ENCODE measurements around the gene MARCHF4. TPM values are rescaled to one million over a fixed set of nuclear protein-coding genes. Genes with fewer than 3 reads are reported as not detected.
"Not testable (repeated sequence)": the region's sequence is repeated elsewhere in the genome, so short reads cannot be mapped to it uniquely, and the experiment has no call there.

Gene MARCHF4
- polyA plus RNA-seq, 3 donors = 0.10 to 0.17 (median 0.11) TPM

GRCh38 chr2:216392945-216393840, 20.9 kb upstream of the MARCHF4 start:
- no peak for DNase-seq (ENCODE audit: low read depth in 3 of 3, low spot score in 2 of 3)

DNA sequence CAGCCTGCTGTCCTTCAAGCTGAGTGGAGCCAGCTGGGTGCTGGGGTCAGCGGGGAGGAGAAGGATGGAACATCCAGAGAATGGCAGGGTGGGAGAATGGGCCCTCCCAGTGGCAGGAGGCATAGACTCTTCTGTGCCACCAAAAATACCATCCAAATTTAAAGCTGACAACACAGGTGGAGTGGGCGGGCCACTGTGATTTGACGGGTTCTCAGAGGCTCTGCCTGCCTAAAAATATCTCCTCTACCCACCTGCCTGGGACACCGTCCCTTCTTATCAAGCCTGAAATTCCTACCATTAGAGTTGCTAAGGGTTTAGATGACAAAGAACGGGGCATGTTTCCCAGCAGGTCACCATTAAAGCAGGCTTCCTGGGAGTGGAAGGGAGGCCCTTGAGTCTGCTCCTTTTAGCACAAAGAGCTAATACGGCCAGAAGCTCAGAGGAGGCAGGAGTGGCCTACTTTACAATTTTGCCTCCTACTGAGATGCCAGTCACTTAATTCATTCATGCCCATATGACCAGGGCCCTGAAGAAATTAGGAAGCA, 19.8 kb upstream of the MARCHF4 start:
- no peak for DNase-seq (ENCODE audit: low read depth in 3 of 3, low spot score in 2 of 3)

GRCh38 chr2:216391401-216391800, 19.1 kb upstream of the MARCHF4 start:
- no peak for DNase-seq (ENCODE audit: low read depth in 3 of 3, low spot score in 2 of 3)

- DNase-seq (ENCODE audit: low read depth in 3 of 3, low spot score in 2 of 3) = no peak
Measured at GRCh38 chr2:216389570-216389969, 17.3 kb upstream of the MARCHF4 start.

DNA sequence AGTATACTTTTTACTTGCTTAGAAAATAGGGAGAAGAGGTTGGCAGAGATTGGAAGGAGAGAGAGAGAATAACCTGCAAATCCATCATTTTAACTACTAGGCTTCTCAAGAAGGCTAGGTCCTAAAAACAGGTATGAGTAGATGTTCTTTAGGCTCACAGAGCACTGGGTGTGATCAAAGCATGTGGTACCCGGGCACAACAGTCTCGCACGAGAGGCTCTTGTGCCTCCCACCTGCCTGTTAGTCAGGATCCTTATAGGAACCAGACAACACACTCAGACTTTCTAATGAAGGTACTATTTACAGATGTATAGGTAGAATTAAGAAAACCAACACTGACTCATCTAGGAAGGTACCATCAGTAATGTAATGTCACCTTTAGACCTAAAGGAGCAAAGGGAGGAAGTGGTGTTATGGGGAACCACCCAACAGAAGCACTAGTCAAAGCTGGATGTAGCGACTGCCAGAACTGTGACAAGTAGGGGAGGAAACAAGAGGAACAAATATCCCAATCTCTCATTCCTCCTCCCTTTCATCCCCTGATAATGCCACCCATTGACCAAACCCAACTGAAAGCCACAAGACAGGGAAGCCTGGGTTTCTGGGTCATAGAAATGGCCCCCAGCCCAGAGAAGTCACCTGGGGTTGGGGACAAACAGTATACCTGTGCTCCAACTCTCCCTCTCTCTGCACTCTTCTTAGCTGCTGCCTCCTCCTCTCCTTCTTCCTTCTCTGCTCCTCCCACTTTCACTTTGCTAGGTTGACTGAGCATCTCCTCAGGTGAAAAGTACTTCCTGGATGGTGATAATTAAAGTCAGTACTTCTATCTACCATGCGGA, 16.0 kb upstream of the MARCHF4 start:
- DNase-seq (ENCODE audit: low read depth in 3 of 3, low spot score in 2 of 3) = no peak

DNA sequence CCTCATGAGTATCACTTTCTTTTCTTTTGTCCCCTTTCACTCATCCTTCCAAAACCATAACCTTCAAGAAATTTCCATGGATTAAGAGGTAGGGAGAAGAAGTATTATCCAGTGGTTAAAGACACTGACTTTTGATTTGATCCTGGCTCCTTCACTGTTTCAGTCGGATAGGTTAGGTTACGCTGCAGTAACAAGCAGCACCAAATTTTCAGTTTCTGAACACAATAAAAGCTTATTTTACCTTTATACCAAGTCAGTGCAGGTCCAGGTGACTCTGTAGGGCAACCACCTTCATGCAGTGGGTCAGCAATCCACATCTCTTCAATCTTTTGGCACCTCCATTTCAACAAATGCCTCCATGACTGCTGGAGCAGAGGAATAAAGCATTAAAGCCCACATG, 15.0 kb upstream of the MARCHF4 start:
- DNase-seq (ENCODE audit: low read depth in 3 of 3, low spot score in 2 of 3) = no peak

GRCh38 chr2:216385478-216385877, 13.2 kb upstream of the MARCHF4 start:
- DNase-seq (ENCODE audit: low read depth in 3 of 3, low spot score in 2 of 3) = no peak

GRCh38 chr2:216384409-216384808, 12.1 kb upstream of the MARCHF4 start:
- DNase-seq (ENCODE audit: low read depth in 3 of 3, low spot score in 2 of 3) = not testable (repeated sequence)

DNA sequence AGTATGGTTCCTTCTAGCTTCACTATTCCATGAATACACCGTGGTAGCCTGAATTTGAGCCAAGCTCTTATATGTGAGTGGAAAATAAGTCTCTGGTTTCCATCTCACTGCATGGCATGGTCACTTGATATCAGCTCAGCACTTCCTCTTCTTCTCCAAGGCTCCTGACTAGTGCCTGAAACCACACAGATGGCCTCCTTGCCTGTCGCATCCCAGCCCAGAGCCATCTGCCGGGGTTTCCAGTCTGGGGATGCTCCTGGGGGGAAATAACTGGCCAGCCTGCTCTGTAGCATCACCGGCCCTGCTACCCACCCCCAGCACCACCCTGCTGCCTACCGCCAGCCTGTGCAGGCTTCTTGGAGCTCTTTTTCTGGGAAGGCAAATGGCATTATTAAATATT, 7.7 kb upstream of the MARCHF4 start:
- DNase-seq (ENCODE audit: low read depth in 3 of 3, low spot score in 2 of 3) = no peak

- DNase-seq (ENCODE audit: low read depth in 3 of 3, low spot score in 2 of 3) = no peak
Measured at GRCh38 chr2:216375286-216375685, 3.0 kb upstream of the MARCHF4 start.

GRCh38 chr2:216373896-216374295, 1.6 kb upstream of the MARCHF4 start:
- DNase-seq (ENCODE audit: low read depth in 3 of 3, low spot score in 2 of 3) = no peak

- DNase-seq (ENCODE audit: low read depth in 3 of 3, low spot score in 2 of 3) = no peak
Measured at GRCh38 chr2:216372761-216373291, 543 bp upstream of the MARCHF4 start.

- no peak for DNase-seq (ENCODE audit: low read depth in 3 of 3, low spot score in 2 of 3)
Measured at GRCh38 chr2:216370961-216371712, 1.1 kb downstream of the MARCHF4 start.

DNA sequence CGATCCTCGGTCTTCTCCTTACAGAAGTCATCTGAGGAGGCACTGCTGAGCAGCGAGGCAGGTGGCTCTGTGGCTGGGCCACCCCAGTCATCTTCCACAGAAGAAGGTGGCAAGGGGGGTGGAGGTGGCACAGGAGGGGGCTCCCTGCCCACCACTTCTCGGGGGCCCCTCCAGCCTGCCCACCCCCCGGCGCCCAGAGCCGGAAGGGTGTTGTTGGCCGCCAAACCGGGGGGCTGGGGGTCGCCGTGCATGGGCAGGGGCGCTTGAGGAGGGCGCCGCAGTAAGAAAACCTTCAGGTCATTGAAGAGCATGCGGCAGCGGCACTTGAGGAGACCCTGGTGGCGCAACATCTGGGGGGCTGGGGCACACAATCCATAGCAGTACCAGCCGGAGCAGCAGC, 2.5 kb downstream of the MARCHF4 start:
- no peak for DNase-seq (ENCODE audit: low read depth in 3 of 3, low spot score in 2 of 3)

- DNase-seq (ENCODE audit: low read depth in 3 of 3, low spot score in 2 of 3) = no peak
Measured at GRCh38 chr2:216366777-216367471, 5.4 kb downstream of the MARCHF4 start.

DNA sequence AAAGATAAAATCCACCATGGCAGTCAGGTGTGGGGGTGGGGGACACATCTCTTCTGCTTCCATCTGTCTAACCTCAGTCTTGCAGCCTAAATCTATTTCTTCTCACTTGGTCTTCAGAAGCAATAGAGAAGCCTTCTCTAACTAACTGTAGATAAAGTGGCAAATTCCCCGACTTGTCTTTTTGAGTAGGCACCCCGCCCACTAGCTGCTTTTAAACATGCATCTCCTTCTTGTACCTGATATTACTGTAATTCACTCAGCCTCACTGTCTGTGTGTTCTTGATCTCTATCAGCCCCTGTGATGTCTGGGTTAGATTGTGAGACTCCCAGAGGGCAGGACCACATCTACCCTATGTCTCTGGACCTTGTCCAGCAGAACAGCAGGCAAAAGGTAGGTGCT, 6.8 kb downstream of the MARCHF4 start:
- no peak for DNase-seq (ENCODE audit: low read depth in 3 of 3, low spot score in 2 of 3)

- no peak for DNase-seq (ENCODE audit: low read depth in 3 of 3, low spot score in 2 of 3)
Measured at GRCh38 chr2:216363221-216363620, 9.1 kb downstream of the MARCHF4 start.

DNA sequence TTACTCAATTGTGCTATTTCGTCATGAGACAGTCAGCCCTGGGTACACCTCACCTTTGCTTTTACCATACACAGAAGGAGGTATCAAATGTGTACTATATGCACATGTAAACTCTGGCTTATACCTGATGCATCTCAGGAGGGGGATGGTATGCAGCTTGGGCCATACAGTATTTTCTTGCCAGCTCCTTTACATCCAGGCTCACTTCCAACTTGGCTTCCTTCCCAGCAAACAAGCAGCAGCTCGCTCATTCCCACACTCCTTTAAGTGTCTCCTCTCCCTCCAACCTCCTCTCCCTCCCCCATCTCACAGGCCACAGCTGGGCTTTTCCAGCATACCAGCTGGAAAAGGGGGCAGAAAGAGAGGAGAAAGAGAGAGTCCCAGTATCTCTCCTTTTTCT, 9.6 kb downstream of the MARCHF4 start:
- peak in 1 of 3 donors; percentile 23 for DNase-seq (ENCODE audit: low read depth in 3 of 3, low spot score in 2 of 3)

- DNase-seq (ENCODE audit: low read depth in 3 of 3, low spot score in 2 of 3) = no peak
Measured at GRCh38 chr2:216355711-216356110, 16.6 kb downstream of the MARCHF4 start.

DNA sequence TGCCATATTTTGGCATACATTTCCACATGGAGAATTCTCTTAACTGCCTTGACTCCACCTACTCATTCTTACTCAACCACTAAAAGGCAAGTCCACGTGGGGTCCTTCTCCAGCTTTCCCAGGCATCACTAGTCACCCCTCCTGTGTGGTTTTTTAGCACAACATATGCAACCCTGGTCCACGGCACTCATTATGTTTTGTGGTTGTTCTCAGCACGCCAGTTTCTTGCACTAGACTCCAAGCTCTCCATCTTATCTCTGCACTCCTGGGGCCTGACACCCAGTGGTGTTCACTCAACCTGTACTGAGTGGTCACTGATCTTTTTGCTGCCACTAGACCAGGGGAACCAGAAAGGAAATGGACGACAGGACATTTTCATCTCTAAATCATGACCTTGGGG, 18.0 kb downstream of the MARCHF4 start:
- DNase-seq (ENCODE audit: low read depth in 3 of 3, low spot score in 2 of 3) = no peak
